Limb (tissue), 2 donors: ENCODE results near the gene WIPF1.

Source experiments
- DNase-seq, 2 donors: peaks; one replicate each; pipeline ENCODE4 v3.0.0-alpha.2; 2016; ENCODE audit errors: extremely low spot score in 2 of 2

The WIPF1 gene

DNA sequence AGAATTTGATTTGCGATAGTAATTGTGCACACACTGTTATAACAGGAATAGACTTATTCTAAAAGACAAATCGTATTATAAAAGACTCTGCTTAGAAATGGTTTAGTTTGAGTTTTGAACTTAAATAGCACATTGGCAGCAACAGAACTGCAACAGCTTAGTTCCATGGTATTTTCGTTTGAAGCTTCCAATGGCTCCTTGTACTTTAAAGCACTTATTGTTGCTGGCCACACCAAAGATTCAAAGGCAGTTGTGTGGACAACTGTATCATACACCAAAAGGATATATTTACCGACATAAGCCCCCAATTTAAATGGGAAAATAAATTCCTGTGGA, 627 bp downstream of the WIPF1 start:
- no peak for DNase-seq

DNA sequence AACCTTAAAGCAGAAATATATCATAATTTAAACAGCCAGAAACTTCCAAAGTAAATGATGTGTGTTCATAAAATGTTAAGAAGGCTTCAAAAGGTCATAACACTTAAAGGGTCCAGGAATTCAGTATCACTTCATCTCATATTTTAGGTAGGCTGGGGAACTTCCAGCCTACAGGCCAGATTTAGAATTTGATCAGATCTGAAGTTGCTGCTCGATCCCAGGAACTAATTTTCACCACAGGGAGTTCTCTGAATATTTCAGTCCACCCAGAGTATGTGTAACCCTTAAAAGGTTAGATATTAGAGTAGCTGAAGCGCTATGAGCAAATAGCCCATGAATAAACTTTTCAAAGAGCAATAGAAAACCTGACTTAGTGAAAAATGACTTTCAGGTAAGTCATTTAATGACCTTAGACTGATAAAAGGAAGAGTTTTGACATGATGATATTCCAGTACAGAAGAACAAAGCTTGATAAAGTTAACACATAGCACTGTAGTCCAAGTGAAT, 1.7 kb downstream of the WIPF1 start:
- no peak for DNase-seq

DNA sequence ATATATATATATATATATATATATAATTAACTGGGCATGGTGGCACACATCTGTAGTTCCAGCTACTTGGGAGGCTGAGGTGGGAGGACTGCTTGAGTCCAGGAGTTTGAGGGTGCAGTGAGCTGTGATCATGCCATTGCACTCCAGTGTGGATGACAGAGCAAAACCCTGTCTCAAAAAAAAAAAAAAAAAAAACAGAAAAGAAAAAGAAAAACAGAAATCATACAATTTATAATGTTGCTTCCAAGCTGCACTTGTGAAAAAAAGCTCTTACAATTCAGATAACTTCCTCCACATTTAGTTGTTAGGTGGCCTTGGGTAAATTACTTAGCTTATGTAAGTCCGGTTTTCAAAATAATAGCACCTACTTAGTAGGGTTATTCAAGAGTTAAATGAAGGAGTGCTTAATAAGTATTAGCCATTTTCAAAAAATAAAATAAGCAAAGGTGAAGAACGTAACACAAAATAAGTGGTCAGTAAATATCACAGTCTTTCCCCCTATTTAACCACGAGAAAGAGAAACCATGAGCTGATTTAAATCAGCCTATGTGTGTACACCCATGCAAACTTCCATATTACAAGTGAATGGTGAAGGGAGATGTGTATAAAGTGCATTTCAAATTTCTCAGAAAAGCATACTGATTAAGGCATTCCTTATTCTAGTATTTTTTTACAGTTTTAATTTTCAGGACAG, 2.3 kb downstream of the WIPF1 start:
- DNase-seq: no peak

DNA sequence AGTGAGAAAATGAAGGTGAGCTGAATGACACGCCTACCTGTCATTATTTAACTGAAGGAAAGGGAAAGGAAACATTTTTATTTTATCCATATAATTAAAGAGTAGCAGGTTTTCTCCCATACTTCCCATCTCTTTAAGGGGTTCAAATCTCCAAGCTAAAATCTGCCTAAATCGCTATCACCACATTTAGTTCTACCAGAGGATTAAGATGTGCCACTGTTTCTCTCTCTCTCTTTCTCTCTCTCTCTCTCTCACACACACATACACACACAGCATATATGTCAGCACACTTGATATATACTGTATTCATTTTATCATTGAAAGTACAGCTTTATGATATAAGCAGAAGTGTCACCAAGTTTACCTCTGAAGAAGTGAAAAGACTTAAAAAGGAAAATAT, 3.1 kb downstream of the WIPF1 start:
- DNase-seq: no peak

DNA sequence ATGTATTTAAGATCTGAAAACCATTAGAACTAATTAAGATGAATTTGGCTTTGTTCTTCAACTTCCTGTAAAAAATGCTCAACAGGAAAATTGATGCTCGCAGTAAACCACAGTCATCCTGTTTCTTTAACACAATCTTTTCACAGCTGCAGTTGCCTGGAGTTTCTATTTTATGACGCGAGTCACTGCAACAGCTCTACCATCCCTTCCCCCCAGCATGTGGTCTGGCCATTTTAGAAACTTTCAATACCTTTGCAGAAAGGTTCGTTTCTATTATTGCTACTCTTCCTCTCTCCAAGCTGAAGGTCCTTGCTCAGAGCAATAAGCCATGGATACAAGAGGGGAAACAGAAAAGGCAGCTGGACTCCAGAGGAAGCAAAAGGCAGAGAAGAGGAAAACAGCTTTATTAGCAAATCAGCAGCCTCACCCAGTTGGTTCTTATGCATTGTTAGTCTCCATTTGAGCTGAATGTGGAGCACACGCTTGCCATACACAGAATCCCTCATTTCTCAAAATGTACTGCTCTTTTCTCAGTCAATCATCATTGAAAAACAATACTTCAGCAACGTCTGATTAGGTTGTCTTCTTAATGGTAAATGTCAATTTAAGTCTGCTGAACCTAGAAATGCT, 3.9 kb downstream of the WIPF1 start:
- peak in 1 of 2 donors; percentile 67 for DNase-seq

DNA sequence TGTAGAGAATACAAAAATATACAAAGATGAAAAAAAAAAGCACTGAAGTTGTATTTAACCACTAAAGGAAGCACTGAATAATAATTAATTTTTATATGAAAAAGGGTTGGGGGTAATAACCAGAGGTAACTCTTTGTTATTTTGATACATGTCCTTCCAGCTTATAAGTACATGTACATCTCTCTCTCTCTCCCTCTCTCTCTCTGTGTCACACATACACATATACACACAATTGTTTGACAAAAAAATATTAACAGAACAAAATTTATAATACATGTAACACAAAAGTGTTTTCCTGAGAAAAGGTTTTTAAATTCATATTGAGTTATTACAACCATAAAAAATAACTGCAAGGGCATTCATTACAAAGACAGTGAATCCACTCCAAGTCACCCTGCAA, 4.6 kb downstream of the WIPF1 start:
- no peak for DNase-seq

DNA sequence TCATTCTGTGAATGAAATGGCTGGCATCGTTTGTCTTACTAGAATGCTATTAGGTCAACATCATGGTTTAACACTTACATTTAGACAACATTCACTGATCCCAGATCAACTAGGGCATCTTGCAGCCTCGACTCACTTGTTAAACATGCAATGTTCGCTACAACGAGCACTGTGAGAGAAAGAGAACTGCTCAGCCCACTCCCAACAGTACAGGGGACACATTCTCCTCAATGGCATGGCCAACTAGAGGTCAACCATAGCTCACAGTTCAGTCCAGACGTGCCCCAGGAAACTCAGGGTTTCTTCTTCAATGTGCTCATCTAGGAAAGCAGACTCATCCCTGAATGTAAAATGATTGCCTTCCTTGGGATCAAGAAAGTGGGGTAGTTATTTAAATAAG, 5.9 kb downstream of the WIPF1 start:
- no peak for DNase-seq

DNA sequence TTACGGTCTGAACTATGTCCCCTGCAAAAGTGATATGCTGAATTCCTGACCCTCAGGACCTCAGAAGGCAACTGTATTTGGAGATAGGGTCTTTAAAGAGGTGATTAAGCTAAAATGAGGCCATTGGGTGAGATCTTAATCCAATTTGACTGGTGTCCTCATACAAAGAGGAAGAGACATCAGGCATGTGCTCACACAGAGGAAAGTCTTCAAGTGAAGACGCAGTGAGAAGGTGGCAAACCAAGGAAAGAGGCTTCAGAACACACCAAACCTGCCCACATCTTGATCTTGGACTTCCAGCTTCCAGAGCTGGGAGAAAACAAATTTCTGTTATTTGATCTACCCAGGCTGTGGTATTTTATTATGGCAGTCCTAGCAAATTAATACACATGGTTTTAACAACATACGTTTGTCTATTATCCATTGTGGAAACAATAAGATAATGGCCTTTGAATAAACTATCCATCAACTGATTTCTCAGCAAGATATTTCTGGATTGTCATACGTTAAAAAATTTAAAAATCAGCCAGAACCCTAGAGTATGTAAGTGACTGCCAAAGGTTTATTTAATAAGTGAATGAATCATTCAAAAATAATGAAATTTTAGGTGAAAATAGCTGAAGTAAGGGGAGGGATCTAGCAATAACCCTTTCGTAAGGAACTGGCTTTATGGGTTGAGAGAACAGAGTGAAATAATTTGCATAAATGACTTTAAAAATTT, 6.5 kb downstream of the WIPF1 start:
- no peak for DNase-seq

DNA sequence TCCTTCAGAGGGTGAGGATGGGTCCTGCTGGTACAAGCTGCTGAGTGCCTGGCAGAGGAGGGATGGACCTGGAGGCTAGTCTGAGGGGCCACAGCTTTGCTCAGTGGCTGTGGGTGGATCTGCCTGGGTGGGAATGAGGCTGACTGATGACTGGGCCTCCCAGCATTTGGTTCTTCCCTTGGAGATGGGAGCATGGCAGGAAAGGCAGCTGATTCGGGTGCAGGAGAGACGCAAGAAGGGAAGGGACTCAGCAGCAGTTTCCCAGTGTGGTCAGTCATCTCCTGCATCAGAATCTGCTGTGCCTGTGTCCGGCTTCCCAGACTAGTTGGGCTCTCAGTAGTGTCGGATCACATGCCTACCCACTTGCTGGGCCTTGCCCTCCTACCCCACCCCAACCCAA, 7.3 kb downstream of the WIPF1 start:
- no peak for DNase-seq

DNA sequence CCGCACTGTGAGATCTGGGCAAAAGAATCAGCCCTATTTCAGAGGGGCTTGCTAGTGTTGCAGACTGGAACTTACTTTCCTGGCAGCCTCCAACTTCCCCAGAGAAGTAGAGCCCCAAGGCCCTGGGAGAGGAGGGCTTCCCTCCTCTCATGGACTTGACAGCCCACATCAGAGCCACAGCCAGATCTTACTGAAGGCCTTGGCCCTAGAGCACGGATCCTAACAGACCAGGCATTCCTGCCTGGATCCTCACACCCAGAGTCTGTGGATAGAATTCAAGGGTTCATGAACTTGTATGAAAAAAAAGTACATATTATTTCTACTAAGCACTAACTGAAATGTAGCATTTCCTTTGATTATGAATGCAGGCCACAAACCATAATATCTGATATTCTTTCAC, 8.3 kb downstream of the WIPF1 start:
- DNase-seq: no peak

DNA sequence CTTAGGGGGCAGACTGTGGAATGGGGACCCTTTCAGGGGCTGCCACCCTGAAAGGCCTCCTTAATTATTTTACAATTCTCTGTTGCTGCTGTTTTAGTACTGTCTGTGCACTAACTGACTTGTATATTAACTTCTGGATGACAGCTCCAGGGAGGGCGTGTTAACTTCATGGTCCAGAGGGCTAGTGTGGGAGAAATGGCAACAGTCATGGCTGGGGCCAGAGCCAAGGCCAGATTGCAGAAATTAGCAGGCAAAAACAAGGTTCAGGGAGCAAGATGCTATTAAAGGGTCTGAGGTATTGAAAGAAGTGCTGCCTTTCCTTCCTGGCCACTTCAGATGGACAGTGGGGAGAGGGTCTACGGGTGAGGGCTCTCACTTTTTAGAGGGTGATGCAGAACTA, 9.1 kb downstream of the WIPF1 start:
- DNase-seq: no peak

DNA sequence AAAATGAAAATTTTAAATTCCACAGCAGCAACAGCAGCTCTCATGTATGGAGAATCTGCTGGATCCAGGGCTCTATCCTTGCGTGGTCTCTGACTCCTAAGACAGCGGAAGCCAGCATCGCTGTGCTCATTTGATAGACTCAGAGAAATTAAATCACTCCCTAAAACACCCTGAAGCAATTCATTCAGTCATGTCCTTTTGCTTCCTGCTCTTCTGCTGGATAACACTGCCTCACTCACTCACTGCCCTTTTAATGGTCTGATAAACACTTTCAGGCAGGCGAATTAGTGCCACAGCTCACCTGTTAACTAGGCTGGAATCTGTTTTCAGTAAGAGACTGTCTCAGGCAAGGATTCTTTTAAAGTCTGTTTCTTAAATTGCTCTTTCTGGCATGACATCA, 10.0 kb downstream of the WIPF1 start:
- no peak for DNase-seq

DNA sequence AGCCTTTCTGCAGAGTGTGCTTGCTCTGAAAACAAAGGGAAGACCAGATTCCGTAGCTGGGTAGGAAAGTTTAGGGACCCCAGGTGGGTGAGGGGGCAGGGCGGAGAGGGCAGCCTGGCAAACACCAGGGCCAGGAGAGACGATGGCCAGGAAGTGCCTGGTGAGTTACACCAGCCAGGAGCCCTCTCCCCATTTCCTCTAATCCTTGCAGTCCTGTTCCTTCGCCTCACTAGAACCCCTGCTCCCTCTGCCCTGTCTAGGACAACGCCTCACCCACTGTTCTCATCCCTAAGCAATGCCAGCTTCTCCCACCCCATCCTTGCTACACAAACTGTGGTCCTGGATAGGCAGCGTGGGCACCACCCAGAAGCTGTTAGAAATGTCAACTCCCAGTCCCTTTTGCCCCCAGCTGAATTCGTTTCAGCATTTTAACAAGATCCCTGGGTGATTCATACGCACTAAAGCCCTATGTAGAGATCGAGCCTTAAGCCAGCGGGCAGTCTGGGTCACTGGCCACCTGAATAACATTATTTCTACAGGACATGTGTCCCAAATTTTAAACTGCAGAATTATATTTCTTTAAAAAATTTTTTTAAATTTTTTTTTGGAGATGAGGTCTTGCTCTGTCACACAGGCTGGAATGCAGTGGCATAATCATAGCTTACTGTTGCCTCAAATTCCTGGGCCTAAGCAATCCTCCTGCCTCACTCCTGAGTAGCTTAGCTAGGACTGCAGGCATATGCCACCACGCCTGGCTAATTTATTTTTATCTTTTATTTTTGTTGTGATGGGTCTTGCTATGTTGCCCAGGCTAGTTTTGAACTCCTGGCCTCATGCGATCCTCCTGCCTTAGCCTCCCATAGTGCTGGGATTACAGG, 10.9 kb downstream of the WIPF1 start:
- DNase-seq: no peak

DNA sequence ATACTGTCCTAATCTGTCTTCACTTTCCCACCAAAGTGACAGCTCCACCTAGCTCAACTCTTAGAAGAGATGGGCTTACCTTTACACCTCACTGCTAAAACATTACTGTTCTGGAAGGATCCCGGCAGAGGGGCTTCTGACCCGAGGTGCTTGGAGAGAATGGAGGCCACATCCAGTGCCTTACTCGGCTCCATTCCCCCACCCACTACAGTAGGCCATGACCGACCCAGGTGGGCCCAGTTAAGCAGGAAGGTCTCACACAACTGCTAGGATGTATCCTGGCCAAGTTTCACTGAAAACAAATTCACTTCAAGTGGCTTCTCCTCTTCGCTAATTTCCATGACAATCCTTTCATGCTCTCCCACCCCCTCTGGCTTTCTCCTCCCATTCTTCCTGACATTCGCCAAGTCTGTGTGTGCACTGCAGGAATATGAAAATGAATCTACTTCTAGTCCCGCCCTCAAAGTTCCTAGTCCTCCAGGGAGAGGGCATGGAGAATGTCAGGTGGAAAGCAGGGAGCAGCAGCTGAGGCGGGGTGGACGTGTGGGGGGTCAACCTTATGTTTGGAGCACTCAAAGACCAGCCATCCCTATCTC, 11.8 kb downstream of the WIPF1 start:
- DNase-seq: no peak

DNA sequence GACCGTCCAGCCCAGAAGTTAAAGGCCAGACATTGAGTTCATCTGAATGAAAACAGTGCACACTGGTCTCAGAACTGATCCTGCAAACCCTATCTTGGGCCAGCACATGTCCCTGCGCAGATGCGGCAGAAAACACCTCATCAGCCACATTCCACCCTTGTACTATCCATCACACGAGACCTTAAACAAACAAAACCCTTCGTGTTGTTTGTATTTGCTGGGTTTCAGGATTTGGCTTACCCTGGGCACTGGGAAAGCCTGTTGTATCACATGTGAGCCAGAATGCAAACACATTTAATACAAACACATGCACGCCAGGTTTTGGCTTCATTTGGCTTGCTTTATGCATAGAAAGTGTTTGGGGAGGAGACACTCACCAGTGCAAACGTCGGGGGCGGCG, 12.5 kb downstream of the WIPF1 start:
- DNase-seq: no peak

DNA sequence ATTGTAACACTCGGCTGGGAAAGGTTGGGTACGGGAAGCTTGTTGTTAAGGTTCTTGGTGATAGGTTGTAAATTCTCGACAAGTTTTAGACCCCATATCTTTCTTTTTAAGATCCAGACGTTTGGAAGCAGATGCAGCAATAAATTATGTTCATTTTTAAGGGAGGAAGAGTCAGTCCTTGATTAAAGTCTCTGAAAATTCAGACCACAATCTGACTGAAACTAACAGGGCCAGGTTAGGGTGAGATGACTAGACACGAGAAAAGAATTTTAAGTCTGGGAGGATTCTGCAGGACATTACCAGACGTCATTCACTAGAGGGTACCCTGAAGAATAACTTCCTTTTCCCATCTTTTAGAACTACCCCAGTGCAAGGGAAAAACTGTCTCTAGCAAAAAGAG, 16.1 kb downstream of the WIPF1 start:
- no peak for DNase-seq

DNA sequence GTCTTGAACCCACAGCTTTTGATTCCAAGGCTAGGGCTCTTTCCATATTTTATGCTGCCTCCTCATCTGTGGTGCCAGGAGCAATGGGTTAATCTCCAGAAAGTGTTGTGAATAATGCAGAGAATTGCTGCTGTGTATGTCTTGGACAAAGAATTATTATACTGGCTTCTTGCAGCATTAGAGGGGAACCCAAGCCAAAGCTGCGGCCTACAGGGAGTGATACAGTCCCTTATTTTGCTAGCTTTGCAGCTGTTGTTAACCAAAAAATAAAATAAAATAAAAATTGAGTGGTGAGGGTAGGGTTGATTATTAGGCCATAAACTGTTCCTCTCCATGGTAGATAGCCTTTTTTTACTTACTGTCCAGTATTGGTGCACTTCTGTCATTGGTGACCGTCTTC, 16.7 kb downstream of the WIPF1 start:
- DNase-seq: no peak

DNA sequence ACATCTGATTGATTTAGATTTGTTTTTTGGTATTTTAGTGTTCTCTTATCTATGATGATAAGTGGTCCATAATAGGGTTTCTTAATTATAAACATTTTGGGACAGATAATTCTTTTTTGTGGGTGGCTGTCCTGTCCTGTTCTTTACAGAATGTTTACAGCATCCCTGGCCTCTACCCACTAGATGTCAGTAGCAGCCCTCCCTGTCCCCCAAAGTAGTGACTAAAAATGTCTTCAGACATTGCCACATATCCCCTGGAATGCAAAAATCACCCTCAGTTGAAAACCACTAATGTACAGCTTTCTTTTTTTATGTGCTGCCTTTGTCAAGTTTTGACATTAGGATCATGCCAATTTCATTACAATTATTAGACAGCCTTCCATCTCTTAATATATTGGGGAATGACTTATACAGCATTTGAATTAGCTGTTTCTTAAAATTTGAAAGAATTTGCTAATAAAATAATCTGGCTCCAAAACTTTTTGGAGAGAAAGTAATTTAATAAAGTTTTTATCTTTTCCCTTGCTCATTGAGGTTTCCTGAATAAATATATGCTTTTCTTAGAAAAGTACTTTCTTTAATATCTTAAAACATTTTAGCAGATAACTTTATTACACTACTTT, 19.5 kb downstream of the WIPF1 start:
- no peak for DNase-seq

DNA sequence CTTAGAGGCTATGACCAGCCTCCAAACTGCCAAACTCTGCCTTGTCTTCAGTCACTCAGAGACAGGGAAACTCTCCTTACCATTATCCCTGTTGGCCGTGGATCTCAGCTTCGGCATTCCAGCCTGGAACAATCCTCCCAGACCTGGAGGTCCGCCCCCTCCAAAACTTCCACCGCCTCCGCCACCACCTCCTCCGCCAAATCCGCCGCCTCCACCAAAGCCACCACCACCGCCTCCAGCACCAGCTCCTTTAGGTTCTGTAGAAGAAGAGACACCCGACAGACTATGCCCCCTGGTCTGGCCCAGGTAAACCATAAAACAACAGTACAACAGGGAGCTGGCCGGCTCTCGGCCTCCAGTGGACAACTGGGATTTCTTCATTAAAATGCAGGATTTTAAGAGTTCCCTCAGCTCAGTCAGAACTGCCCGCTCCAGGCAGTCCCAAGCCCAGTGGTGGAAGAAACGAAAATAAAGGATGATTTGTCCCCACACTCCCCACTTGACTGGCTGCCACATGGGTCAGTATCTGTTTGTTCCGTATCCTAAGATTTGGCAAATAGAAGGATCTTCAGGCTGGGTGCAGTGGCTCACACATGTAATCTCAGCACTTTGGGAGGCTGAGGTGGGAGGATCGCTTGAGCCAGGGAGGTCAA, 22.4 kb downstream of the WIPF1 start:
- no peak for DNase-seq

DNA sequence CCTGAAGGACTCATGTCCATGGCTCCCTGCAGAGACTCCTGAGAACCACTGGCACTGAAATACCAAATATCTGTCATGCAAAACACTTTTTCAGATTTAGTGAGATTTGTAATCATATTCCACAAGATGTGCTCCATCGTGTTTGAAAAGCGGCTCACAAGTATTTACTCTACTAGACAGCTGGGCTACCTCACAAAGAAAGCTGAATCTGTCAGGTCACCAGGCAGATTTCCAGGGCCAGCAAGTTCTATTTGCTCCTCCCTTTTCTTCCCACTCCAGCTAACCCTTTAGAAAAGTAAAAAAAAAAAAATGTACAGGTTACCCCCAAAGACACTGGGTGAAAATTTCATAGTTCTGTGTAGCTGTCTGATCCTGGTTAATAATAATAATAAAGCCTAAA, 22.9 kb downstream of the WIPF1 start:
- no peak for DNase-seq
